ENCODE results near the gene RAPGEFL1. TPM values are rescaled to one million over a fixed set of nuclear protein-coding genes. Genes with fewer than 3 reads are reported as not detected.
"Not testable (repeated sequence)": the region's sequence is repeated elsewhere in the genome, so short reads cannot be mapped to it uniquely, and the experiment has no call there.

The RAPGEFL1 gene
- total RNA-seq, 2 experiments from 2014 or later: 5.1 to 6.2 TPM

- H3K36me3 Mint-ChIP-seq (ENCODE audit: low read depth): no peaks in the 10 kb centered on the region
- H3K27ac Mint-ChIP-seq: no peak overlapping the region
- intact Hi-C loops (cut with DNase I, micrococcal nuclease): no loop called here
- H3K27me3 Mint-ChIP-seq: no peaks in the 10 kb centered on the region
- ATAC-seq: no peak
- no peak for DNase-seq
- POLR2A ChIA-PET: no interaction called here
- no peak overlapping the region for H3K4me3 Mint-ChIP-seq
- no peaks in the 10 kb centered on the region for H3K4me1 Mint-ChIP-seq
- no peaks in the 10 kb centered on the region for H3K9me3 Mint-ChIP-seq (ENCODE audit: low read depth)
- CTCF ChIA-PET: interaction anchor here (0.6 to 4.2 kb wide), 6 partner anchors 8 to 208 kb away, joined by 4 to 23 read pairs (median 5); no protein-coding TSS in a partner anchor
These were observed 32.3 kb downstream of the RAPGEFL1 start for GRCh38 chr17:40209404-40210093.

- H3K9me3 Mint-ChIP-seq (ENCODE audit: low read depth); H3K4me3 Mint-ChIP-seq; intact Hi-C loops (cut with DNase I, micrococcal nuclease); H3K27ac Mint-ChIP-seq; CTCF ChIA-PET; POLR2A ChIA-PET; DNase-seq; ATAC-seq; H3K27me3 Mint-ChIP-seq; H3K4me1 Mint-ChIP-seq; H3K36me3 Mint-ChIP-seq (ENCODE audit: low read depth): not testable (repeated sequence)
These were observed 36.6 kb downstream of the RAPGEFL1 start for GRCh38 chr17:40213914-40214313.

- H3K27ac Mint-ChIP-seq: peak overlapping the region; percentile 100
- no peaks in the 10 kb centered on the region for H3K27me3 Mint-ChIP-seq
- ChIA-PET CTCF (interaction anchor here (0.7 to 3.0 kb wide), 21 partner anchors 8 to 198 kb away, joined by 3 to 12 read pairs (median 4); no protein-coding TSS in a partner anchor), POLR2A (interaction anchor here (0.6 to 1.8 kb wide), 6 partner anchors 52 to 757 kb away, joined by 3 to 9 read pairs (median 4); partner anchors contain the start of genes CDK12 and NR1D1)
- peak overlapping the region; percentile 89 for H3K4me3 Mint-ChIP-seq
- peaks cover 24% of the 10 kb centered on the region for H3K4me1 Mint-ChIP-seq
- DNase-seq (peak; percentile 26), ATAC-seq (no peak)
- no peaks in the 10 kb centered on the region for H3K9me3 Mint-ChIP-seq (ENCODE audit: low read depth)
- intact Hi-C loops (cut with DNase I, micrococcal nuclease): loop anchor here (1.0 to 5.0 kb wide), 7 partner anchors 78 to 1449 kb away; partner anchors contain the start of genes CASC3 (in 1 of the 2), MED24 (in 1 of the 2) and PGAP3 (in 1 of the 2)
- peaks cover 6% of the 10 kb centered on the region for H3K36me3 Mint-ChIP-seq (ENCODE audit: low read depth)
These were observed 40.9 kb downstream of the RAPGEFL1 start for GRCh38 chr17:40218006-40218739.

GRCh38 chr17:40218740-40219593 is 41.7 kb downstream of the RAPGEFL1 start, which contains the start of gene WIPF2:
TSS of gene WIPF2 (plus strand) at chr17:40219304. CDS start at chr17:40256460, 37,156 bp downstream.
- Mint-ChIP-seq H3K4me3 (peak within 1 kb of the TSS; percentile 89), H3K27me3 (no peaks in the 10 kb centered on the region), H3K36me3 (ENCODE audit: low read depth) (peaks cover 7% of the 10 kb centered on the region), H3K4me1 (peaks cover 26% of the 10 kb centered on the region), H3K27ac (peak within 1 kb of the TSS; percentile 100), H3K9me3 (ENCODE audit: low read depth) (no peaks in the 10 kb centered on the region)
- peak; percentile 96 for ATAC-seq
- DNase-seq: peak; percentile 98
- POLR2A ChIA-PET: interaction anchor here (0.9 to 1.8 kb wide), 6 partner anchors 65 to 758 kb away, joined by 3 to 9 read pairs (median 4); partner anchors contain the start of genes CASC3, CDK12 and NR1D1
- intact Hi-C loops (cut with DNase I, micrococcal nuclease): loop anchor here (1.0 to 5.0 kb wide), 15 partner anchors 42 to 1448 kb away; partner anchors contain the start of genes CDC6 (in 2 of the 2), CASC3 (in 1 of the 2), CDK12 (in 1 of the 2) and MED24 (in 1 of the 2)
- CTCF ChIA-PET: interaction anchor here (0.5 to 3.0 kb wide), 23 partner anchors 8 to 1546 kb away, joined by 3 to 12 read pairs (median 4); no protein-coding TSS in a partner anchor

- ChIA-PET POLR2A (interaction anchor here (0.9 to 1.8 kb wide), 5 partner anchors 64 to 758 kb away, joined by 3 to 9 read pairs (median 4); partner anchors contain the start of genes CASC3 and CDK12), CTCF (interaction anchor here (0.7 to 3.0 kb wide), 7 partner anchors 9 to 192 kb away, joined by 3 to 12 read pairs (median 7); no protein-coding TSS in a partner anchor)
- Mint-ChIP-seq H3K9me3 (ENCODE audit: low read depth) (no peaks in the 10 kb centered on the region), H3K27ac (peak overlapping the region; percentile 76), H3K36me3 (ENCODE audit: low read depth) (peaks cover 7% of the 10 kb centered on the region), H3K4me3 (peak overlapping the region; percentile 89), H3K4me1 (peaks cover 30% of the 10 kb centered on the region), H3K27me3 (no peaks in the 10 kb centered on the region)
- DNase-seq (peak; percentile 51), ATAC-seq (peak; percentile 25)
- intact Hi-C loops (cut with DNase I, micrococcal nuclease): loop anchor here (1.0 to 5.0 kb wide), 13 partner anchors 42 to 1447 kb away; partner anchors contain the start of genes CDC6 (in 2 of the 2), CDK12 (in 1 of the 2), MSL1 (in 1 of the 2) and PGAP3 (in 1 of the 2)
These were observed 42.5 kb downstream of the RAPGEFL1 start for GRCh38 chr17:40219594-40220338.

GRCh38 chr17:40224718-40225550 is 47.7 kb downstream of the RAPGEFL1 start:
- ChIA-PET CTCF (interaction anchor here (0.6 to 1.5 kb wide), 4 partner anchors 10 to 397 kb away, joined by 3 to 4 read pairs (median 4); no protein-coding TSS in a partner anchor), POLR2A (interaction anchor here (0.6 kb wide), 1 partner anchor 264 kb away, joined by 4 read pairs; no protein-coding TSS in a partner anchor)
- ATAC-seq (no peak), DNase-seq (no peak)
- H3K27me3 Mint-ChIP-seq: no peaks in the 10 kb centered on the region
- H3K4me1 Mint-ChIP-seq: peaks cover 24% of the 10 kb centered on the region
- intact Hi-C loops (cut with DNase I, micrococcal nuclease): no loop called here
- no peak overlapping the region for H3K4me3 Mint-ChIP-seq
- H3K27ac Mint-ChIP-seq: peak overlapping the region; percentile 9
- H3K36me3 Mint-ChIP-seq (ENCODE audit: low read depth): peaks cover 17% of the 10 kb centered on the region
- H3K9me3 Mint-ChIP-seq (ENCODE audit: low read depth): no peaks in the 10 kb centered on the region

GRCh38 chr17:40229146-40229545 is 51.9 kb downstream of the RAPGEFL1 start:
- POLR2A ChIA-PET: not testable (repeated sequence)
- peaks cover 20% of the 10 kb centered on the region for H3K36me3 Mint-ChIP-seq (ENCODE audit: low read depth)

GRCh38 chr17:40230670-40231069 is 53.4 kb downstream of the RAPGEFL1 start:
- no peak for ATAC-seq
- Mint-ChIP-seq H3K9me3 (ENCODE audit: low read depth) (no peaks in the 10 kb centered on the region), H3K27me3 (no peaks in the 10 kb centered on the region), H3K4me3 (no peak overlapping the region), H3K4me1 (peaks cover 5% of the 10 kb centered on the region), H3K27ac (no peak overlapping the region), H3K36me3 (ENCODE audit: low read depth) (peaks cover 23% of the 10 kb centered on the region)
- intact Hi-C loops (cut with DNase I, micrococcal nuclease): no loop called here
- CTCF ChIA-PET: interaction anchor here (0.6 to 1.5 kb wide), 5 partner anchors 12 to 62 kb away, joined by 3 to 5 read pairs (median 4); partner anchors contain the start of gene WIPF2
- POLR2A ChIA-PET: interaction anchor here (0.7 kb wide), 1 partner anchor 280 kb away, joined by 3 read pairs; no protein-coding TSS in a partner anchor
- no peak for DNase-seq

More at GRCh38 chr17:40229146-40229545, 51.9 kb downstream of the RAPGEFL1 start:
- DNase-seq; H3K27me3 Mint-ChIP-seq; H3K9me3 Mint-ChIP-seq (ENCODE audit: low read depth); ATAC-seq; intact Hi-C loops (cut with DNase I, micrococcal nuclease); H3K4me3 Mint-ChIP-seq; H3K27ac Mint-ChIP-seq: not testable (repeated sequence)
- CTCF ChIA-PET: interaction anchor here (1.1 to 1.5 kb wide), 2 partner anchors 27 to 1189 kb away, joined by 3 to 4 read pairs; no protein-coding TSS in a partner anchor
- H3K4me1 Mint-ChIP-seq: peaks cover 14% of the 10 kb centered on the region

GRCh38 chr17:40231928-40232327 is 54.7 kb downstream of the RAPGEFL1 start:
- H3K4me1 Mint-ChIP-seq; H3K27me3 Mint-ChIP-seq; DNase-seq; H3K9me3 Mint-ChIP-seq (ENCODE audit: low read depth); intact Hi-C loops (cut with DNase I, micrococcal nuclease); H3K27ac Mint-ChIP-seq; ATAC-seq; H3K4me3 Mint-ChIP-seq: not testable (repeated sequence)
- H3K36me3 Mint-ChIP-seq (ENCODE audit: low read depth): peaks cover 24% of the 10 kb centered on the region
- POLR2A ChIA-PET: interaction anchor here (0.7 kb wide), 1 partner anchor 32 kb away, joined by 3 read pairs; no protein-coding TSS in a partner anchor
- CTCF ChIA-PET: interaction anchor here (0.7 to 0.9 kb wide), 2 partner anchors 13 to 122 kb away, joined by 3 read pairs; no protein-coding TSS in a partner anchor

Measured in activated CD4-positive, alpha-beta T cell treated with anti-CD3 and anti-CD28 coated beads for 36 hours (primary cell).